Cortex of kidney (tissue), 1 donor: Measurements from ENCODE around the gene CNTNAP1.

ENCODE experiments used
- DNase-seq: peaks from one replicate; lab custom pipeline; 2025; lab: John Stamatoyannopoulos, UW

CNTNAP1 gene

DNA sequence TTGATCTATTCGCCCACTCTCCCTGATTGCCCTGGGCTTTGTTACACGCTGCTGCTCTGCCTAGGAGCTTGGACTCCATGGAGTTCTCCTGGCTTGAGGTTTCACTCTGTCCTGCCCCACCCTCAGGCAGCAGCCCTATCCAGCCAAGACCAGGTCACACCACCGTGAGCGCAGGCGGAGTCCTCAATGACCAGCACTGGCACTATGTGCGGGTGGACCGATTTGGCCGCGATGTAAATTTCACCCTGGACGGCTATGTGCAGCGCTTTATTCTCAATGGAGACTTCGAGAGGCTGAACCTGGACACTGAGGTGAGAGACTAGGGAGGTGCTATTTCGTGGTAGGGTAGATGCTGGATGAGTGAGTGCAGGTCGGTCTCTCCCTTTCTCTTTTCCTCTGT lies 3.5 kb downstream of the CNTNAP1 start:
- no peak for DNase-seq

DNA sequence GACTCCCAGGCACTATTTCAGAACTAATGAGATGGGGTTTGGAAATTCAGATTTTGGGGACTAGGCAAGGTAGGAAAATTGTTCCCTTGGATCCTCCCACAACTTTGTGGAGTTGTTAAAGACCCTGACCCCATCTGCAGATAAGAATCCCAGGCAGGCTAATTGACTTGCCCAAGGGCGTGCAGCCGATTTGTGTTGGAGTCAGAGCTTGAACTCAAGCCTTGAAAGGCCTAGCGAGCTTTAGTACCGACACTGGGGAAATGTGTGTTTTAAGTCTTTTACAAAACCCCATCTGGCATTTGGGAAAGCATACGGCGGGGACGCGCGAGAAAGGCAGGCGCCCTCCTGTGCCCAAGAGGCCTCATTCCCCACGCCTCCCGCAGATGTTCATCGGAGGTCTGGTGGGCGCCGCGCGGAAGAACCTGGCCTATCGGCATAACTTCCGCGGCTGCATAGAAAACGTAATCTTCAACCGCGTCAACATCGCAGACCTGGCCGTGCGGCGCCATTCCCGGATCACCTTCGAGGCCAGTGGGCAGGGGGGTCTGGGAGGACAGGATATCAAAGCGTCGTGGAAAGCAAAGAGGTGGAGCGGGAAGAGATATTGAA lies 4.3 kb downstream of the CNTNAP1 start:
- DNase-seq, result no peak

- no peak for DNase-seq
These were observed 5.5 kb downstream of the CNTNAP1 start for GRCh38 chr17:42687707-42688320.

DNA sequence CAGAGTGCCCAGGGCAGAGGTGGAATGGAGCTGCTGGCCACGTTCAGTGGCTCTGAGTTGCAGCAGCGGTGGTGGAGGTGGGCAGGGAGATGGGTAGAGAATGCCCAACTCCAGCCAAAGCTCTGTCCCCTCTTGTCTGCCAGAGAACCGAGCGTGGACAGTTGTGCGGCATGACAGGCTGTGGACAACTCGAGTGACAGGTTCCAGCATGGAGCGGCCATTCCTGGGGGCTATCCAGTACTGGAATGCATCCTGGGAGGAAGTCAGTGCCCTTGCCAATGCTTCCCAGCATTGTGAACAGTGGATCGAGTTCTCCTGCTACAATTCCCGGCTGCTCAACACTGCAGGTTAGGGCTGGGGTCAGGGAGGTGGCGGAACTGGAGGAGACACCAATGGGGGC lies 8.3 kb downstream of the CNTNAP1 start:
- no peak for DNase-seq

DNA sequence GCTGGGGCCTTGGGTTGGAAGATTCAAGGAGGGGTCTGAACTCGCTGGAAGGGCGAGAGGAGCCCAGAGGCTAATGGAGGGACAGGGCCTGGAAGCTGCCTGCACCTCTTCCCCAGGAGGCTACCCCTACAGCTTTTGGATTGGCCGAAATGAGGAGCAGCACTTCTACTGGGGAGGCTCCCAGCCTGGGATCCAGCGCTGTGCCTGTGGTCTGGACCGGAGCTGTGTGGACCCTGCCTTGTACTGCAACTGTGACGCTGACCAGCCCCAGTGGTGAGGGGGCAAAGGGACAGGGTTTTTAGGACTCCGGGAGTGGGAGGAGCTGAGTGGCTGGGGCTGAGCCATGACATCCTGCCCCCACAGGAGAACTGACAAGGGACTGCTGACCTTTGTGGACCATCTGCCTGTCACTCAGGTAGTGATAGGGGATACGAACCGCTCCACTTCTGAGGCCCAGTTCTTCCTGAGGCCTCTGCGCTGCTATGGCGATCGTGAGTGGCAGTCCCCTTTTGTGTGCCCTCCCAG lies 8.8 kb downstream of the CNTNAP1 start:
- no peak for DNase-seq

GRCh38 chr17:42692489-42692888 lies 10.2 kb downstream of the CNTNAP1 start:
- DNase-seq, result no peak

- no peak for DNase-seq
These were observed 12.2 kb downstream of the CNTNAP1 start for GRCh38 chr17:42694524-42694923.

DNA sequence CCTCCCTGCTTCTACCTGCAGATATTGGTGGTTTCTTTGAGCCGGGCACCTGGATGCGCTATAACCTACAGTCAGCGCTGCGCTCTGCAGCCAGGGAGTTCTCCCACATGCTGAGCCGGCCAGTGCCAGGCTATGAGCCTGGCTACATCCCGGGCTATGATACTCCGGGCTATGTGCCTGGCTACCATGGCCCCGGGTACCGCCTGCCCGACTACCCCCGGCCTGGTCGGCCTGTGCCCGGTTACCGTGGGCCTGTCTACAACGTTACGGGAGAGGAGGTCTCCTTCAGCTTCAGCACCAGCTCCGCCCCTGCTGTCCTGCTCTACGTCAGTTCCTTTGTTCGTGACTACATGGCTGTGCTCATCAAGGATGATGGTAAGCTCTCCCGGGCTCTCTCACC lies 13.2 kb downstream of the CNTNAP1 start:
- DNase-seq, result no peak

- no peak for DNase-seq
These were observed 14.9 kb downstream of the CNTNAP1 start for GRCh38 chr17:42697108-42697811.

DNA sequence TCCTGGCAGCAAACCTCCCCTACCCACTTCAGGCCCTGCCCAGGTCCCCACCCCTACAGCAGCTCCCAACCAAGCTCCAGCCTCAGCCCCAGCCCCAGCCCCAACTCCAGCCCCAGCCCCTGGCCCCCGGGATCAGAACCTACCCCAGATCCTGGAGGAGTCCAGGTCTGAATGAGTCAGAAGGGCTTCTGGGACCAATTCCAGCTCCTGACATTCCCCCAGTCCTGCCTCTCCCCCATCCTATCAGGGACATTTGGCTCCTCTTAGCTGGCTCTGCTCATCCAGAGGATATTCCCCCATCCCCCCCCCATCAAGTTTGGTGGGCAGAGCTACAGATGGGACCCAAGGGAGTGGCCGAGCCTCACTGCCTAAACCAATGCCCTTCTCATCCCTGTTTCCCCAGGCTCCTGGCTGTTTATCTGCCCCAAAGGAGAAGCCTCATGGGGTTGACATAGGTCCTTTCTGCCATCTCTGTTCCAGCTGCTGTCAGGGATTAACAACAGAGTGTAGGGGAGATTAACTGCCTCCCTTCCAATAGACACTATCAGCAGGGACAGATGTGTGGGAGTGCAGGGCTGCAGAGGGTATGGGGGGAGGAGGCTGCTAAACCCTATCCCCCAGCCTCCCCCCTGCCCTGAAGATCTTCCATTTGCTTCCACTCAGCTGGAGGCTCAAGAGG lies 16.5 kb downstream of the CNTNAP1 start:
- no peak for DNase-seq

GRCh38 chr17:42699415-42699740 lies 17.0 kb downstream of the CNTNAP1 start:
- DNase-seq, result no peak

DNA sequence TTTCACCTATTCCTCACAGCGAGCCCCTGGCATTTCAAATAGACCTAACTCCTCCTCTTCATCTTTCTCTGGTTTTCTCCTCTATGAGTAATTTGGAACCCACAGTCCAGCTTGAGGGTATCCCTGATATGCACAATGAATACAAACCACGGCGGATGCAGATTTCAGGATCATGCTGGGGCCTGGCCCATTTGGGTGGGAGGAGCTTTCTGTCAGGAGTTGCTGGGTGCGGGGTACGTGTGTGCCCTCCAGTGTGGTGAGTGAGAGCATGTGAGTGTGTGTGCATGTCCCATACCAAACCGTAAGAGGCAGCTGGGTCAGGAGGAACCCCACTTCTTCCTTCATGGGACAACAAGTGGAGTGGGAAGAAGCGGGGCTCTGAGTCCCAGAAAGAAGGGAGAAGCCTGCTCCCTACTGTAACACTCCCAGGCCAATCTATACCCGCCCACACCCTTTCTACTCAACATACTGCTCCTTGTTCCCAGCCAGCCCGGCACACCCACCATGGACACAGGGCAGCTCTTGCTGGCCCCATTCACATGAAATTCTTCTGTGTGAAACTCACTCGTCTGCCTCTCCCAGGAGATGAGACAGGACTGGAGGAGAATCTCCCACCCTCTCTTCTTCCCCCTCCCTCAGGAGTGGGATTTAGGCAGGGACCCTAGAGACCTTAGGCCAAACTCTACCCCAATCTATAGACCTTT lies 18.4 kb downstream of the CNTNAP1 start:
- DNase-seq, result no peak

- DNase-seq, result no peak
These were observed 20.1 kb downstream of the CNTNAP1 start for GRCh38 chr17:42702446-42702845.

DNA sequence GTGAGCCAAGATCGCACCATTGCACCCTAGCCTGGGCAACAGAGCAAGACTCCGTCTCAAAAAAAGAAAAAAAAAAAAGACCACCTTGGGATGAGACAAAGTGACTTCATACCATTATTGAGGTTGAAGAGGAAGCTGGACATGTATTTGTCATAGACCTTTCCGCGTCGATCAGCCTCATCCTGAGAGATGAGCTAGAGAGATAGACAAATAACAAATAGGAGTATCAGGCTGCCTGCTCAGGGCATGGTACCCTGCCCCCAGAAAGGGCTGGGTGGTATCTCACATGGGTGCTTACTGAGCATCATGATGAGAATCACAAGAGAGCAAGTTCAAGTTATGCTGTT lies 22.1 kb downstream of the CNTNAP1 start:
- no peak for DNase-seq

GRCh38 chr17:42704837-42705494 lies 22.6 kb downstream of the CNTNAP1 start:
- DNase-seq, result no peak

- no peak for DNase-seq
These were observed 24.4 kb downstream of the CNTNAP1 start for GRCh38 chr17:42706732-42707131.

- DNase-seq, result no peak
These were observed 26.3 kb downstream of the CNTNAP1 start for GRCh38 chr17:42708588-42708987.

- DNase-seq, result no peak
These were observed 27.2 kb downstream of the CNTNAP1 start for GRCh38 chr17:42709561-42709960.

GRCh38 chr17:42720996-42721583 lies 38.8 kb downstream of the CNTNAP1 start:
- no peak for DNase-seq

DNA sequence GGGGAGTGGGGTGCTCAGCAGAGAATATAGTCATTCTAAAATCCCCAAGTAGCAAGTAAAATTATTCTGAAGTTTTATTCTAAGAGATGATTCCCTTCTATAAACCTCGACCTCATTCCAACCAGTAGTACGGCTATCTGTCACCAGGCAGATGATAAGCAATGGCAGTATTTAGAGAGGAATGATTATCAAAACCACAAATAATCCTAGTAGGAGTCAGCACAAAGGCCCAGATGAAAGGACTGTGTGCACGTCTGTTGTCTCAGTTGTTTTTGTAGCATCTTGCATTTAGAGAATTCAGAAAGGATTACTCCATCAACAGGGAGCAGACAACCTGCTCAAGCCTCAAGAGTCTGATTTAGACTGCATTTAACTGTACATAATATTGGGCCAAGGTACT lies 41.3 kb downstream of the CNTNAP1 start:
- DNase-seq, result no peak

DNA sequence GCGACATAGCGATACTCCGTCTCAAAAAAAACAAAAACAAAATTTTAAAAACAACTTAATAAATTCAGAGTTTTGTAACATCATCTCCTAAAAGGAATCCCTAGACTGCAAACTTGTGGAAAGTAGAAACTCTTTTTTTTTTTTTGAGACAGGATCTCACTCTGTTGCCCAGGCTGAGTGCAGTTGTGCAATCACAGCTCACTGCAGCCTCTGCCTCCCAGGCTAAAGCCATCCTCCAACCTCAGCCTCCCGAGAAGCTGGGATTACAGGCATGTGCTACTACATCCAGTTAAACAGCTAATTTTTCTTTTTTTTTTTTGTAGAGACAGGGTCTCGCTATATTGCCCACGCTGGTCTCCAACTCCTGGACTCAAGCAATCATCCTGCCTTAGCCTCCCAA lies 42.8 kb downstream of the CNTNAP1 start:
- no peak for DNase-seq
